NCI-H524 (cell line): ENCODE measurements around the gene APBA3.

Experiments
- DNase-seq, 2 experiments: peaks; one replicate each; lab custom pipeline; 2025; lab: John Stamatoyannopoulos, UW

The APBA3 gene

DNA sequence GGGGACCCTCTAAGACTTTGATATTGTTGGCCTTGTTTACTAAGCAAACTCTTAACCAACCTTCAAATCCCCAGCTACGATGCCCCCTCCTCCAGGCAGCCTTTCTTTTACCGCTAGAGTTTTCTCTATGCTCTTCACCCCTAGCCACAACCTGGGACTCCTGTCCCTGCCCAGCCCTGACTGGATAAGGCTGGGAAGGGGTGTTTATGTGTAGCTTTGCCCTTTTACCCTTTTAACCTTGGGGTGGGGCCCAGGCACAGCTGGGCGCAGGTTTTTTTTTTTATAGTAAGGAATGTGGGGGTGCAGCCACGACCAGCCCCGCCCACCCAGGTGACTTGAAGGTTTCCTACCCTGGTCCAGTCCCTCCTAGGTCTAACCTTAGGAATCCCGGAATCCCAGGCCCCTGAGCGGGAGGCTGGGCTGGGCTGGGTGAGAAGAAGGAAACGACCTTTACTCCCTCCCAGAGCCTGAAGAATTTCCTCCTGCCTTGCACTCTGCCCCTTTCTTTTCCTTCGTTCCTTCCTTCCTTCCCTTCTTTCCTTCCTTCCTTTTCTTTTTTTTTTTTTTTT is 41.1 kb downstream of the APBA3 start:
- DNase-seq: no peak

DNA sequence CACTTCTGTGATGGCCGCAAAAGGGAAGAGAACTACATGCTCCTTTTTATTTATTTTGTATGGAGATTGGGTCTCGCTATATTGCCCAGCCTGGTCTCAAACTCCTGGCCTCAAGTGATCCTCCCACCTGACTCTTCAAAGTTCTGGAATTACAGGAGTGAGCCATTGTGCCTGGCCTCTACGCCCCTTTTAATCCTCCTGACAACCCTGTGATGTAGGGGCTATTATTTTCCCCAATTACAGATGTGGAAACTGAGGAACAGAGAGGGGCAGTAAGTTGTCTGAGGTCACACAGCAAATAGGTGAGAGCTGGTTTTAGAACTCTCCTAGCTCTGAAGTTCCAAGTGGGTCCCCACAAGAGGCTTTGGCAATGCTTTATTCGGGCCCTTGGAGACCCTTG is 41.6 kb downstream of the APBA3 start:
- DNase-seq: no peak

DNA sequence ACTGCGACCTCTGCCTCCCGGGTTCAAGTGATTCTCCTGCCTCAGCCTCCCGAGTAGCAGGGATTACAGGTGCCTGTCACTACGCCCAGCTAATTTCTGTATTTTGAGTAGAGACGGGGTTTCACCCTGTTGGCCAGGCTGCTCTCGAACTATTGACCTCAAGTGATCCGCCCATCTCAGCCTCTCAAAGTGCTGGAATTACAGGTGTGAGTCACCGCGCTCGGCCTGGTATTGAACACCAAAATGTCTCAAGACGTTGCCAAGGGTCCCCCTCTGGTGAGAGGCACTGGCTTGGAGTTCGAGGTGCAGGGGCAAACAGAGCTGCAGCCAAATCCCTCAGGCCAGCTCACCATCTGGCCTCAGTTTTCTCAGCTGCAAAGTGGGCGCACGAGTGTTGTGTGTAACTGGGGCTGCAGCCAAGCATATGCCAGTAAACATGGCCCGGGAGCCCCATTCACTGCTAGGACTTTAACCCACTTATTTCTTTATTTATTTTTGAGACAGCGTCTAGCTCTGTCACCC is 45.3 kb downstream of the APBA3 start:
- no peak for DNase-seq

DNA sequence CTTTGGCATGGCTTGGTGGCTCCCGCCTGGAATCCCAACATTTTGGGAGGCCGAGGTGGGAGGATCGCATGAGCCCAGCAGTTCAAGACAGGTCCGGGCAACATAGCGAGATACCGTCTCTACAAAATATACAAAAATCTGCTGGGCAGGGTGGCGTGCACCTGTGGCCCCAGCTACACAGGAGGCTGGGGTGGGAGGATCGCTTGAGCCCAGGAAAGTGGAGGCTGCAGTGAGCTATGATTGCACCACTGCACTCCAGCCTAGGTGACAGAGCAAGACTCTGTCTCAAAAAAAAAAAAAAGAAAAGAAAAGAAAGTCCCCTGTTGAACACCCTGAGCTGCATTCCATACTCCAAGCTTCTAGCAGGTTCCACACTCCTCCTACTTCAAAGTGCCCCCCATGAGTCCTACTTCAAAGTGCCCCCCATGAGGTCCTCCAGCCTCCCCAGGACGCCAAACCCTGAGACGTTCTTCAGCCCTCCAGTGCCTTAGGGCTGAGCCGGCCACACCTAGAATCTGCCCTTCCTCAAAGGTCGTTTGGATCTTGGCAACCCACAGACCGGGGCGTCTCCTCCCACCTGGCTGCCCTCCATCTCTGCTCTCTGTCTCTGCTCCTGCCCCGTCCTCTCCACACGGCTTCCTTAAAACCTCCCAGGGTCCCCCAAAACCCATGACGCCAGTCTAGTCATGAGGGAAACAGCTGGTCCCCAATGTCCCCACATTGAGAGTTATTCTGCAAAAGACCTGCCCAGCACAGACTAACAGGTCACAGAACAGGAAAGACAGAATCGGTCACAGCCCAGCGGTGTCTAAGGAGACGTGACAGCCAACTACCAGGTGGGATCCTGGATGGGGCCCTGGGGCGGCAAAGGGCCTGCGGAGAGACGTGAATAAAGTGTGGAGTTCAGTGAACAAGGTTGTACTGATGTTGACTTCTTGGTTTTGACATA is 48.6 kb downstream of the APBA3 start:
- DNase-seq: no peak

DNA sequence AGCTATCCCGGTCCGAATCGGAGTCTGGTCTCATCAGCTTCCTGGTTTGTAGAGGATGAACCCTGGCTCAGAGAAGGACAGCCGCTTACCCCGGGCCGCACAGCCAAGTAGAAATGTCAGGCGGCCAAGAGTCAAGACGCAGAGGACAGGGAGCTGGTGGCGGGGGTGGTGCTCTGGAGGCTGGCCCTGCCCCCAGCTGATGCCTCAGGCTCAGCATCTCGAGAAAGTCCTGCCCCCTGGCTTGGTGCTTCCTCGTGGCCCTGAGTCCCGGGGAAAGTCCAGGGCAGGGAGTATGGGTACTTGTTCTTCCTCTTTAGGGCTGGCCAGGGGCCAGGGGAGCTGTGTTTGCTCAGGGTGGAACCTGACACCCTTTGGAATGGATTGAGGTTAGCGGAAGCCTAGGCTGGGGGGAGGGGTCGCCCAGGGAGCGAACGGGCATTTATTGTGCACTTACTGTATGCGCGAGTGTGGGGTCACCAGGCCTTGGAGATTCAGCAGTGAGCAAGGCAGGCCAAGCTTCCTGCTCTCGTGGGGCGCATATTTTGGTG is 51.2 kb downstream of the APBA3 start:
- DNase-seq: peak; percentile 61 to 66

DNA sequence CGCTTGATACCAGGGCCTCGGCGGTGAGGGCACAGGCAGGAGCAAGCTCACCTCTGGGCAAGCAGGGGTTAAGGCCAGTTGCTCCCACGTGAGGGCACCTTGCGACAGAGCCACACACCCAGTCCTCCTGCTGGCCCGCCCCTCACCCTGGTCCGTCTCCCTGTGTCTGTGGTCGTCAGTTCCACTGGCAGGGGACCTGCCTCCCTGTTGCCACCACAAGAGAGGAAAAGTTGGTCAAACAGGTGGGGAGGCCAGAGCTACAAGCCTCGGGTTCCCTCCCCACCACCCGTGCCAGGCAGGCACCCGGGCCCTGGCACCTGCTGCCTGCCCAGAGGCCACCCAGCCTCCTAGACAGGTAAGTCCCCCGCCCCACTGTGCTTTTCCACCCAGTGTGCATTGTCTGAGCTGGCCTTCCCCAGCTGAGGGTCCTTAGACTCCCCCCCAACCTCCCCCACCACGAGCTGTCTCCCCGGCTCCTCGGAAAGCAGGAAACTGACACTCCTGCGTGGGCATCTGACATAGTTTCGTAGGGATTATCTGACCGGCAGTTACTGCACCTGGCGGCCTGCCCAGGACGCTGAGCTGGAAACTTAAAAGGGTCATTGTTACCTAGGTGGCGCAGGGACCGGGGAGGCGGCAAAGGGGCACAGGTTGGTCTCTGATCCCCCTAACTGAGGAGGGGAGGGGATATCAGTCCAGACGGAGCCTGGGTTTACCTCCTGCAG is 53.1 kb downstream of the APBA3 start, which contains the start of gene TJP3:
TJP3 (plus strand) TSS at position 178 of the 725 bp plus-strand sequence. CDS start 20,049 bp downstream, outside the sequence.
- DNase-seq: peak in 1 of 2 experiments; percentile 42

DNA sequence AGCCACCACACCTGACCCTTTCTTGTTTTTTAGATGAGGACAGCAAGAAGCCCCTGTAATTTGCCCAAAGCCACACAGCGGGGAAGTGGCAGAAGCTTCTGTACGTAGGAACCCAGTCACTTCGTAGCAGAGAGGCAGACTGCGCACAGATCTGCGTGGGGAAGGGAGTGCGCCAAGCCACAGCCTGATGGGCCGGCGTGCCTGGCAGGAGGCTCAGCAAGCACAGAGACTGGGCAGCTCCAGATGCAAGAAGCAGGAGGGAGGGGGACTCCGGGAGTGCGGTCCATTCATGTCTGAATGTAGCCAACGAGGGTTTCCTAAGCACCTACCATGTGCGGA is 53.7 kb downstream of the APBA3 start:
- peak in 1 of 2 experiments; percentile 61 for DNase-seq

DNA sequence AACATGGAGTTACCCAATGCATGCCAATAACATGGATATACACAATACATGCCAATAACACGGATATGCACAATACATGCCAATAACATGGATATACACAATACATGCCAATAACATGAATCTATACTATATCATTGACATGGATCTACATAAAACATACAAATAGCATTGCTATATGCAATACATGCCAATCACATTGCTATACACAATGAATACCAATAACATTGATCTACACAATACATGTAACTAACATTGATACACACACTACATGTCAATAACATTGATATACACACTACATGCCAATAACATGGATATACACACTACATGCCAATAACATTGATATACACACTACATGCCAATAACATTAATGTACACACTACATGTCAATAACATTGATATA is 60.3 kb downstream of the APBA3 start:
- no peak for DNase-seq
